Rectal smooth muscle tissue (tissue), 1 donor: Measurements from ENCODE around the gene WDFY3.

Source experiments
- H3K27ac ChIP-seq: one replicate; pipeline ENCODE4 v1.7.0; 2013; ENCODE audit warnings: low read depth, low read length, inconsistent platforms
- H3K27me3 ChIP-seq: one replicate; pipeline ENCODE4 v1.7.0; 2013; ENCODE audit warnings: low read length; ENCODE audit not compliant: control insufficient read depth, insufficient read depth
- H3K36me3 ChIP-seq: one replicate; pipeline ENCODE4 v1.7.0; 2013; ENCODE audit warnings: low read length; ENCODE audit not compliant: control insufficient read depth, insufficient read depth
- H3K4me1 ChIP-seq: one replicate; pipeline ENCODE4 v1.7.0; 2013; ENCODE audit warnings: low read length; ENCODE audit not compliant: control insufficient read depth, insufficient read depth
- H3K4me3 ChIP-seq: one replicate; pipeline ENCODE4 v1.7.0; 2013; ENCODE audit warnings: low read length
- H3K9ac ChIP-seq: one replicate; pipeline ENCODE4 v1.7.0; 2013; ENCODE audit warnings: low read length

WDFY3 gene

GRCh38 chr4:84623661-84624060 is 342.8 kb downstream of the WDFY3 start:
- no peak overlapping the region for H3K27ac ChIP-seq
- no peaks in the 10 kb centered on the region for H3K36me3 ChIP-seq
- H3K9ac ChIP-seq, result no peak overlapping the region

GRCh38 chr4:84622959-84623358 is 343.5 kb downstream of the WDFY3 start:
- Histone ChIP-seq H3K27ac (no peak overlapping the region), H3K9ac (no peak overlapping the region), H3K27me3 (no peaks in the 10 kb centered on the region), H3K4me3 (no peak overlapping the region), H3K36me3 (no peaks in the 10 kb centered on the region), H3K4me1 (no peaks in the 10 kb centered on the region)

More at GRCh38 chr4:84623661-84624060, 342.8 kb downstream of the WDFY3 start:
- Histone ChIP-seq H3K27me3 (no peaks in the 10 kb centered on the region), H3K4me1 (no peaks in the 10 kb centered on the region), H3K4me3 (no peak overlapping the region)
